ENCODE measurements around the gene HSD3B2.

Gene HSD3B2

GRCh38 chr1:119467219-119467618, 52.3 kb downstream of the HSD3B2 start:
- DNase-seq = no peak

- no peak for DNase-seq
These were observed 53.1 kb downstream of the HSD3B2 start for GRCh38 chr1:119467857-119468668.

GRCh38 chr1:119469741-119470140, 54.8 kb downstream of the HSD3B2 start:
- DNase-seq = no peak

GRCh38 chr1:119470377-119470776, 55.4 kb downstream of the HSD3B2 start:
- DNase-seq = no peak

- DNase-seq = no peak
These were observed 56.0 kb downstream of the HSD3B2 start for GRCh38 chr1:119470958-119471357.

- no peak for DNase-seq
These were observed 56.6 kb downstream of the HSD3B2 start for GRCh38 chr1:119471566-119471965.

- DNase-seq = no peak
These were observed 57.3 kb downstream of the HSD3B2 start for GRCh38 chr1:119472080-119472818.

All from NCI-H1930 (cell line).